GM19240 (cell line): ENCODE data around the gene BPIFA1.

Experiments used
- DNase-seq: peaks from one replicate; pipeline ENCODE4 v3.0.0; 2011; ENCODE audit warnings: low spot score; ENCODE audit not compliant: insufficient read length

BPIFA1 gene

DNA sequence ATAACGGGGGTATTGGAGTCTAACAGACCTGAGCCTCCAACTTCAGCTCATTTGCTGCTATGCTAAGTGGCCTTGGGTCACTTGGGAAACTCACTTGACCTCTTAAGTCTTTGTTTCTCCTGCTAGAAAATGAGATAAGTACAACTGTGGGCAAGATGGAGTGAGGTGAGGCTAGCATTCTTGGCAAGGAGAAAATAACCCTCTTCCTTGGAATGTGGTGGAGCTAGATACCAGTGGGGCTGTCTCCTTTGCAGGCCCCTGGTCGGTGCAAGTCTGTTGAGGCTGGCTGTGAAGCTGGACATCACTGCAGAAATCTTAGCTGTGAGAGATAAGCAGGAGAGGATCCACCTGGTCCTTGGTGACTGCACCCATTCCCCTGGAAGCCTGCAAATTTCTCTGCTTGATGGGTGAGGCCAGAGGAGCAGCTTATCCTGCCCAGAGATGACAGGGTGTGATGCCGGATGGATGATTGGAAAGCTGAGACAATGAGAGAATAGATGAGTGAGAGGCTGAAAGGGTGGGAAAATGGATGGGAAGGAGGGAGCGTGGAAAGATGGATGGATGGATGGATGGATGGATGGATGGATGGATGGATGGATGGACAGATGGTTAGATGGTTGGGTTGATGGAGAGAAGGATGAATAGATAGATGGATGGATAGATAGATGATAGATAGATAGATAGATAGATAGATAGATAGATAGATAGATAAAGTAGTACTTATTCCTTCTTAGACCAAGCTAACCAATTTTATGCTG, 4.4 kb downstream of the BPIFA1 start:
- no peak for DNase-seq

GRCh38 chr20:33240923-33241322, 5.1 kb downstream of the BPIFA1 start:
- no peak for DNase-seq

- no peak for DNase-seq
Observed at GRCh38 chr20:33242319-33243100, 6.7 kb downstream of the BPIFA1 start.

GRCh38 chr20:33246077-33246476, 10.3 kb downstream of the BPIFA1 start:
- DNase-seq, result no peak

DNA sequence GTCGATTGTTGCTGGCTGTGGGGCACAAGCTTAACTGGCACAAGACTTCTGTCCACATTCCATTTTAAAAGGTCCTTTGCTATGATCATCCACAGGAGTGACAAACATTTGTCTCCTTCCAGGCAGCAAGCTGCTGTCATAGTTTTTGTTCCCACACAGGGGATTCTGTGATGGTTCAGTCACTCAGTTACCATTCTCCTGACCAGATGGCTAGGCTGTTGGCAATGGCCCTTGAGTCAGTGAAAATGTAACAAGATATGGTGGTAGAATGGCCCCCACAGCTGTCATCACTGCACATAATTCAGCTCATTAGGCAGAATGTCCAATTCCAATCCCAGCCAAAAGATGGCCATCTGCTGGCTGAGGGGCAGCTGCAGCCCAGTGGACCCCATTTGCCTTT, 13.7 kb downstream of the BPIFA1 start:
- DNase-seq, result no peak

- DNase-seq, result no peak
Observed at GRCh38 chr20:33250666-33251065, 14.9 kb downstream of the BPIFA1 start.

DNA sequence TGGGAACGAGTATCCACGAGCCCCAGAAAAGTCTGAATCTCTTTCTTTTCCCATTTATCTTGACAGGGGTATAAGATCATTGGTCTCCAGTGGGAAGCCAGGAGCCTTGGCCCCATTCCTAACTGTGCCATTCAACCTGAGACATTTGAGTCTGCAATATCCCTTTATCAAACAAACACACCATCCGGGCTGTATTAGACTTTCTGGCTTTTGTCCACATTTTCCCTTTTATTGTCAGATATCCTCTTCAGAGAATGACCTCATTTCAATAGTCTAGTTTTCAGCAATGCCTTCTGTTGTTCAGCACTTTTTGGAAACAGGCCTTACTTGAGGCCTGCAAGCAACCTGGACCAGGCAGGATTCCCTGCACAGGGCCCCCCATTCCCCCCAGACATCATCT, 15.7 kb downstream of the BPIFA1 start:
- DNase-seq, result no peak

GRCh38 chr20:33252460-33252859, 16.7 kb downstream of the BPIFA1 start:
- DNase-seq, result no peak

DNA sequence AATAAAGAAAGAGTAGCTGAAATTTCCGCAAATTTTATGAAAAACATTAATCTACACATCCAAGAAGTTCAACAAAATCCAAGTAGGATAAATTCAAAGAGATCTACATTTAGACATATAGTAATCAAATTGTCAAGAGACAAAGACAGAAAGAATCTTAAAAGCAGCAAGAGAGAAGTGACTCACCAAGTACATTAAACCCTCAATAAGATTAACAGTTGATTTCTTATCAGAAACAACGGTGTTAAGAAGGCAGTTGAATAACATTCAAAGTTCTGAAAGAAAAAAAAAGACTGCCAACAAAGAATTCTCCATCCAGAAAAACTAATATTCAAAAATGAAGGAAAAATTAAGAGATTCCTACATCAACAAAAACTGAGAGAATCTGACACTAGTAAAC, 19.2 kb downstream of the BPIFA1 start:
- no peak for DNase-seq

GRCh38 chr20:33257237-33257636, 21.4 kb downstream of the BPIFA1 start:
- no peak for DNase-seq

DNA sequence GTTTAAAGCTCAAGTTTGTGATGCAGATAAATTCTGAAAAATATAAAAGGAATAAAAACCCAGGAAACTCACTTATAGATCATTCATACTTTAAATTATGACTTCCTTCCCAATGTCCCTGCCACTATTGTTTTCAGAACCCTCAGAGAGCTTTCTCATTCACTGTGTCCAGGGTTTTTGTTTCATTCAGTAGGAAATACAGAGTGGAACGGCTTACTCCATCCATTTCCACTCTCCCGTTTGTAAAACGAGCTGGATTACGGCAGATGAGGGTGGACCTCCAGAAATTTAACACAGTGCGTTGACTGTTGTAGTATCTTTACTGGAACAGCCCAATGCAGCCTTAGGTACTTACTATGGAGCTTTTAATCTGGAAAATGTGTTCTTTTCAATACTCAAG, 23.6 kb downstream of the BPIFA1 start:
- no peak for DNase-seq

- DNase-seq, result no peak
Observed at GRCh38 chr20:33261465-33261864, 25.7 kb downstream of the BPIFA1 start.

- DNase-seq, result no peak
Observed at GRCh38 chr20:33262658-33263065, 26.9 kb downstream of the BPIFA1 start.

DNA sequence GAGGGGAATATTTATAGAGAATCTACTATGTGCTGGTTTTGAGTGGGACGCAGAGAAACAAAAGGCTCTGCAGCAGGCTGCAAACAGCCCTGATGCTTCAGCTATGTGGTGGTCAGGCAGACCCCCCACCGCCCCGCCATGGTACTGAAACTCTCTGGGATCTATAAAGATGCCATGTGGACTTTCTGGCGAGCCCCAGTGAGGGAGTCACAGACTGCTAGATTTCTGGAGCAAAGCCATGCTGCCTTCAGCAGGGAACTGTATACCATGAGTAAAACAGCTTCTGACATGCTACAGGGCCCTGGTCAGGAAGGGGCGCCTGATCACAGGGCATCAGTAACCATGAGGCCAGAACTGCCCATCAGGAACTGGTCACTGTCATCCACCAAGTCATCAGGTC, 28.0 kb downstream of the BPIFA1 start:
- DNase-seq, result no peak

DNA sequence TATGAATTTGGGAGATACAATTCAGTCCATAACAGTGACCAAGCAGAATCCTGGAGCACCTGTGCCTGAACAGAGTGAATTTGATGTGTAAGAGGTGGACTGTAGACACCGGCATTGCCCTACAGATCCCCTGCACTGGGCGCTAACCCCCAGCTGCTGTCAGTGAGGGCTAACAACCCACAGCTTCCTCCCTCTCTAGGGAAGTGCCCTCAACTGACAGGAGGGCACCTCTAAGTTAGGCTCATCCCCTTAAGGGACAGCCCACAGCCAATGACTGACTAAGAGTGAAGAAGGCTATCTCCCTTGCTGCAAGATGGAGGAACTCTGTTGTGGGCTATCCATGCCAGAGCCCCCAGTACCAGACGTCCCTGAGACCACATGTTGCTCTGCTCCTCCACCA, 31.9 kb downstream of the BPIFA1 start:
- no peak for DNase-seq

DNA sequence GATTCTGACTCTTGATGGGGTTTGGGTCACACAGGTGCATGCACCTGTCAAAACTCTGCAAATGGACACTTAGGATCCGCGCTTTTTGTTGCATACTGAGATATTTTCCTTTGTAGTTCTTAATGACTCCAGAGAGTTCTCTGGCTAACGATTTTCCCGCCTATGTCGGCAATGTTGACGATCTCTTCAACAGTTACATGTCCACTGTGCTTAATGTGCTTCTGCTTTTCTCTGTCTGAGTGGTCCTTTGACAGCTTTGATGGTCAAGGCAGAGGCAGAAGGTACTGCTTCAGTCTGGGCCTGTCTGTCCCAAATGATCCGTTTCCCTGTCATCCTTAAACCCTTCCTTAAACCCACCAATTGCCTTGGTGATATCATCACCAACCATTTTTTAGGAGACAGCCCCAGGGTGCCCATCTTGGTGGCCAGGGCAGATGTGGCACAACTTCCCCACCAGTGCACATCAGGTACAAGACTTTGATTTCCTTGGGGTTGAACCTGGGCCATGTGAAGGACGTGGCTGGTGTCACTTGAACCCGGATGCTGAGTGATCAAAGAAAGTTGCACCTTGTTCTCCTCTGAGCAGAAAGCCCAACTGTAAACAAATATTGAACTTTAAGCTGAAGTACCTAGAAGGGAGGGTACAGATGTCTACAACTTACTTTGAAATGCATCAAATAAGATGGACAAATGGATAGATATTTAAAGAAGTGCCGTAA, 36.5 kb downstream of the BPIFA1 start:
- no peak for DNase-seq

DNA sequence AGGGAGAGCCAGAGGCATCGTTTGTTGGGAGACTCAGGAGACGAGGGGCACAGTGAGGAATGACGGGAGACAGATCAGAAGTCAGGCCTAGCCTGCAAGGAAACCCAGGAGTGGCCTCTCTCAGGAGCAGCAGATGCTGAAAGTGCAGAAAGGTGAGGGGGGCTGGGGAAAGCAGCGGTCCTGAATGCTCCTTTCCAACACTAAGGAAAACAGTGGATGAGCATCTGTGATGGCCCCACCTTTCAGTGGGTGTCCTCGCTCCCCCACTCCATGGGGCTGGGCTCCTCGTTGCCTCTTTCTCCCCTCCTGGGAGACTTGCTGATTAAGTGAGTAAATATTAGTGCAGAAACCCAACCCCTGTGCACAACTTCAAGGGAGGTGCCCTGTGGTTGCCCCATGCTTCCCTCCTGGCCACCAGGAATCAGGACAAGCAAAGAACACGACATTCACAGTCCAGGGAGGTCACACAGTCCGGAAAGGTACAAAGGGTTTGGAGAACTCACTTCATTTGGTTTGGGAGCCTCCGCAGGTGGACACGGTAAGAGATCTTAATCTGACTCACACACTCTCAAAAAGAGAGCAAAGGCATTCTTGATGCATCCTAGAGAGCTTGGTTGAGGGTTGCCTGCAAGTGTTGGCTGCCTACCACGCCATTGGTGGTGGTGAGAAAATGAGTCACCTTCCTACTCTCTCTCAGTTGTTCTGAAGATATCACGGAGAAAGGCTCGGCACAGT, 37.5 kb downstream of the BPIFA1 start:
- DNase-seq, result no peak

DNA sequence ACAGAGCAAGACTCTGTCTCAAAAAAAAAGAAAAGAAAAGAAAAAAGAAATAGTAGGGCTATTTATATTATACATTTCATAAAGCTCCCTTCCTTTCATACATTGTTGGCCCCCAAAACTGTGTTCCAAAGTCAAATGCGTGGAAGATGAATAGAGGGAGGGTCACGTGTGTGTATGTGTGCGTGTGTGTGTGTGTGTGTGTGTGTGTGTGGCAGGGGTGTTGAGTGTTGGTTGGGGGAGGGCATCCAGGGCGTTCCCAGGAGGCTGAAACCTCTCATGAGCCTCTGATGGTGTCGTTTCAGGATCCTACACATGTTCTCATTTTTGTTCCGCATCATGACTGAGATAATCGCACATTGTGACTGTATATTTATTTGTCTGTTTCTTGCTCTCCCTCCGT, 39.4 kb downstream of the BPIFA1 start:
- no peak for DNase-seq

- DNase-seq, result no peak
Observed at GRCh38 chr20:33275871-33276270, 40.1 kb downstream of the BPIFA1 start.

GRCh38 chr20:33276303-33277113, 40.7 kb downstream of the BPIFA1 start:
- no peak for DNase-seq
